Measurements from ENCODE around the gene SLC45A1.

Gene SLC45A1

GRCh38 chr1:8352886-8353785 is 35.2 kb downstream of the SLC45A1 start:
- DNase-seq (ENCODE audit: low spot score), result no peak

DNA sequence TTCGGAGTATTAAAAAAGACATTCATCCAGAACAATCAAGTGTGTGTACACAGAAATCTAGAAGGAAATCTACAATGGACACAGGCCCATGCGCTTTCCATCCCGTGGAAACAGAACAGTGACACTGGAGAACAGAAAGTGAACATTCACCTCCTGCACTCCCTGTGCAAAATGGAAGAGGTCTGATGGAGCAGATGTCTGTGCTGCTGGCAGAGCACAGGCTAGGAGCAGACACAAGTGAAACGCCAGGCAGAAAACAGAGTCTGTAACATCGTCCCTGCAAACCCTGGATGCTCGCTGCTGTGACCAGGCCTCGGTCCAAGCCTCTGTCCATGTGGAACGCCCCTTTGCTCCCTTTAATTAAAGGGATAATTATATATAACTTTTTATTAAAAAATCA is 36.1 kb downstream of the SLC45A1 start:
- no peak for DNase-seq (ENCODE audit: low spot score)

DNA sequence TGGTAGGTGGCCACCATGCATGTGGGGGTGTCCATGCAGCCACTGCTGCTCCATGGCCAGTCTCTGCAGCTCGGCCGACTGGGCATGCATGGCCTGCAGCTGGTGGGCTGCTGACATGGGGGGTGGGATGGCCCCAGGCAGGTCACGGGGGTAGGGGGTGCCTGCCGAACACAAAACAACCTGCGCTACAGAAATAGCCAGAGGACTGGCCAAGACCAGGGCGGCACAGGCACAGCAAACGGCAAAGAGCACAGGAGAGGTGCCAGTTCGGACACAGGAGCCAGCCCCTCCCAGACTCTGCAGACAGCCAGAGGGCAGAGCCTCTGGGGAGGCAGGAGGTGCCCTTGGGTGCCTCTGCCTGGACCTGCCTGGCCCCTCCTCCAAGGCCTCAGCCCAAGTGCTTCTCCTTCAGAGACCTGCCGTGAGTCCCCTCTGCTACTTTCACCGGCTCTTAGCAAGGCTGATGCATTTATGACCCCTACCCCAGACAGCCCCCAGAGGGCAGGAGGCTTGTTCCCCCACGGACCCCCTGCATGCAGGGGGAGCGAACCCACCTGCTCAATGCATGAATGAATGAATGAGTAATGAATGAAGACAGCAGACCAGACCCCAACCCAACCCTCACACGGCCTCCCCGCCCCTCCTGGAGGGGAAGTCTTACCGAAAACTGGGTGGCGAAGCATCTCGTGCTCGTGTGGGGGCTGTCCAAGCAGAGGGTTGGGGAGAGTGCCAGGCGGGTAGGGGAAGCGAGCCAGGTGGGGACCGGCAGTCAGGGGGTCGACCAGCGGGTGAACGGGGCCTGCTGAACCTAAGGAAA is 37.7 kb downstream of the SLC45A1 start:
- no peak for DNase-seq (ENCODE audit: low spot score)

DNA sequence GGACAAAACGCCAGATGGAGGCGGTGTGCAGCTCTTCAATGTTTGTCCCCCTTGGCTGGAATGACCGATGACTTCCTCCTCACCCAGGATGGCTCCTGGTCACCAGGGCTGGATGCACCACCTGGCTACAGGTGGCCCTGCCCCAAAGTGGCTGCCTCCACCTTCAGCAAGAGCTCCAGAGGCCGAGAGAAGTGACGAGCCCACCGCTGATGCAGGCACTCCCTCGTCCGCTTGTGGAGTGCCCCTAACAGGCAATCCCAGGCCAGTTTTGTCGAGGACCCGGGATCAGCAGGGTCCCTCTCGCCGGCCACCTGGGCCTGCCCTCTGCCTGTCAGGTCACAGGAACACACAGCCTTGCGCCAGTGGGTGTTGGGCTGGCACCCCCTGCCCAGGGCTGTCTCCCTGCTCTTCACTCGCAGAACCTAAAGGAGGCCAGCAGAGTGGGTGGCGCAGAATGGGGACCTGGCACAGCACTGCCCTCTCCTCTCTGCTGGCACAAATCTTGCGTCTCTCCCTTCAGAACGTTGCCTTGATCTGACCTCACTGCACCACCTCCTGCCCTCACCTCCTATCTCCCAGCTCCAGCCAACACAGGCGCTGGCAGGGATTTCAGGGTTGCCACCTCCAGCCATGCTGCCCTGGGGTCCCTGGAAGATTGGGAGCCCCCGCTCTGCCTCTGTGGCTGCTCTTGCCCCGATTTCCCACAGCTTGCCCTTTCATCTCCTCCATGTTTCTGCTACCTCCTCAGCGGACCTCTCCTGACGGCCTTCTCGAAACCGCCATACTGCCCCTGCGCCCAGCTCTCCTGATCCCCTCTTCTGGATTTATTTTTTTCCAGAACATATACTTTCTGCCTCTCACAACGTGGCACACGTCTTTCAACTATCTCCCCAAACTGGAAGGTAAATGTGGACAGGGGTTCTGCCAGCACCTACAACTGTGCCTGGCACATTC is 38.6 kb downstream of the SLC45A1 start:
- no peak for DNase-seq (ENCODE audit: low spot score)

DNA sequence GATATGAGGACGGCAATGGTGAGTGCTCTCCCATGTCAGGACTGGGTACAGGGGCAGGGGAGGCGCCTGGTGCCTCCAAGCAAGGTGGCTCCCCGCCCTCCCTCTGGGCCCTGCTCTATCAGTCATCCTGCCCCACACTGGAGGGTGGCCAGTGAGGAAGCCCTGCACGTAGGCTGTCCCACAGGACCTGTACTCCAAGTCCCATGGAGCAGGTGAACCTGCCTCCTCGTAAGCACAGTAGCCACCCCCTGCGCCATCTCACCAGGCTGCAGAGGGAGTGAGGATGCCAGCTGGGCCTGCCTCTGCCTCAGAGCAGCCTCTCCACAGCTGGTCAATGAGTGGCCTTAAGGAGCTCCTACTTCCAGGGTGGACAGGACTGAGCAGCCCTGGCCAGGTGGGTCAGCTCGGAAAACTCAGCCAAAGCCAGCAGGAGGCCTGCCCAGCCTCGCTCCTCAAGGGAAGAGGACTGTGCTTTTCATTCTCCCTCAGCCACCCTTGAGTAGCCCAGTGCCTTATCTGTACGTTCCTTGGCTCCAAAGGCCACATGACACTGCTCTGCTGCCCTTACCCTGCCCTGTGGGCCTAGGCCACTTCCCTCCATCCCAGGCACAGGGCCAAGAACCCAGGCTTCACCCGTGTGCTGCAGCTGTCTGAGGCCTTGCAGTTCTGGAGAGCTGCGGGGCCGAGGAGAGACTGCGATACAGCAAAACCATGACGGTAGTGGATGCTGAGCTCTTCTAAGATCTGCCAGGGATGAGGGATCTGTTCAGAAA is 39.6 kb downstream of the SLC45A1 start:
- no peak for DNase-seq (ENCODE audit: low spot score)

DNA sequence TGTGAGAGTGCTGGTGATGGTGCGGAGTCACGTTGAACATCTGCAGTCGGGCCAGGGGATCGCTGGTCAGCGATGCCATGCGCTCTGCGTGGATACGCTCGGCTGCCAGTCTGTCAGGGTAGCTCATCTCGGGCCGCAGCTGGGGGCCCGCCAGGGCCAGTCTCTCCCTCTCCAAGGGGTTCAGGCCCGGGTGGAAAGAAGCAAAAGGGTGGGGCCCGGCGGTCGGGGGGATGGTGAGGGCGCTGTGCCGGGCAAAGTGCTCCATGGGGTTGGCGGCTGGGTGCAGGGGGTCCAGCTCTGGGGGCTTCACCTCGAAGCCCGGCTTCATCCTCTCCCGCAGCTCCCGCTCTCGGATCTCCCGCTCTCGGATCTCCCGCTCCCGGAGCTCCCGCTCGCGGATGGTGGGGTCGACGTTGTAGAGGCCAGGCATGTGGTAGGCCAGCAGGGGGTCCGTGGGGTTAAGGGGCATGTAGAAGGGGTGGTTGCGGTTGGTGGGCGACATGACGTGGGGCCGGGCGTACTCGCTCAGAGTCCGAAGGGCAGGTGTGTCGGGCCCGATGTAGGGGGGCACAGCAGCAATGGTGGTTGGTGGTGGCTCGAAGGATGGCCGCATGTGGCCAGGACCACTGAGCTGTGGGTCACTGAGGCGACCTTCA is 40.5 kb downstream of the SLC45A1 start:
- DNase-seq (ENCODE audit: low spot score), result no peak

GRCh38 chr1:8358897-8359616 is 41.1 kb downstream of the SLC45A1 start:
- no peak for DNase-seq (ENCODE audit: low spot score)

DNA sequence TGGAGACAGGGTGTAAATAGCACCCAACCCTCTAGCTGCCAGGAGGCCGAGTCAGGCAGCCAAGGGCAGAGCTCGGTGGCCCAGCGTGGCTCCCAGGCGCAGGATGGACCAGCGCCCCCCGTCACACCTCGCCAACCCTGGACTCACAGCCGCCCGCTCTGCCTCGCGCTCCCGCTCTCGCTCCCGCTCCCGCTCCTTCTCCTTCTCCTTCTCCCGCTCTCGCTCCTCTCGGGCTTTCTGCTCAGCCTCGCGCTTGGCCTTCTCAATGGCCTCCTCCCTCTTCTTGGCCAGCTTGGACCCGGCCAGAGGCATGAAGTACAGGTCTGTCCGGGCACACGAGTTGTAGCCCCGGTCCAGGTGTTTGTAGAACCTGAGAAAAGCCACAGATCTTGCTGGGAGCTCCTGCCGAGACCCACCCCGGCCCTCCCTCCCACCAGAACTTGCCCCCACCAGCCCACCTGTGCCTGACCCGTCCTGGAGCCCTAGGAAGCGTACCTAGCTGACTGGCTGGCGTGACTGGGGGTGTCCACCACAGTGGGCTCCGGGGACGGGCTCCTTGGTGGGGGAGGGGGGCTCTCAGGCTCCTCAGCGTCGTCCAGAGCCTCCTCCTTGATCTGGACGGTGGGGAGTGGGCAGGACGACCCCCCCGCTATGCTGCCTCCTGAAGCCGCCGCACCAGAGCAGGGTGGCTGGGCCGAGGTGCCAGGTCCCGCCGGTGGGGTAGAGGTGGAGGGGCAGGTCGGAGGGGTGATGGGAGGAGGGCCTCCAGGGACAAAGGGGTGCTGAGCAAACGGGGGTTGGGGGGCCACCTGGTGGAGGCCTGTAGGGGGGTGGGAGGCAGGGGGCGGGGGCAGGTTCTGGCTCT is 41.9 kb downstream of the SLC45A1 start:
- no peak for DNase-seq (ENCODE audit: low spot score)

DNA sequence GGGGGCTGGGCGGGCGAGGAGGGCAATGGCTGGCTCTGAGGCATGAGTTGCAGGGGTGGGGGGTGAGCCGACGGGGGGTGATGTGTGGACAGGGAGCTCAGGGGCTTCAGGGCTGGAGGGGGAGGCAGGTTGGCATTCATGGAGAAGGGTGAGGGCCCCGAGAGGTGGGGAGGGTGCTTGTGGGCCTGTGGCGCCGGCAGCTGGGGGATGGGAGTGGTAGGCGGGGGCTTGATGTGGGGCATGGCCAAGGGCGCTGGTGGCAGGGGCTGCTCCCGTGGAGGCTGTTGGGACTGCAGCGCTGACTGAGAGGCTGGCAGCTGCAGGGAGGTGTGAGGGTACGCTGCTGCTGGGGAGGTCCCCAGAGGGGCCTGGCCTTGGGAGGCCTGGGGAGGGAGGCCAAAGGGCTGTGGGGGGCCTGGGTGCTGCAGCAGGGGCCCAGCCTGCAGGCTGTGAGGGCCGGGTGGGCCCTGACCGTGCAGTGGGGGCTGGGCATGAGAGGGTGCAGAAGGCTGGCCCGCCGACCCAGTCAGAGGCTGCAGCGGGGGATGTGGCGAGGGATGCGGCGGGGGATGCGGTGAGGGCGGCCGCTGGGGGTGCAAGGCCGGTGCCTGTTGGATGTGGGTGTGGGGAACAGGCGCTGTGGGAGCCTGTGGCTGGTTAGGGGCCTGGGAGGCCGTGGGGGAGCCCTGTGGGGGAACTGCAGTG is 42.7 kb downstream of the SLC45A1 start:
- no peak for DNase-seq (ENCODE audit: low spot score)

GRCh38 chr1:8361198-8361849 is 43.4 kb downstream of the SLC45A1 start:
- no peak for DNase-seq (ENCODE audit: low spot score)

DNA sequence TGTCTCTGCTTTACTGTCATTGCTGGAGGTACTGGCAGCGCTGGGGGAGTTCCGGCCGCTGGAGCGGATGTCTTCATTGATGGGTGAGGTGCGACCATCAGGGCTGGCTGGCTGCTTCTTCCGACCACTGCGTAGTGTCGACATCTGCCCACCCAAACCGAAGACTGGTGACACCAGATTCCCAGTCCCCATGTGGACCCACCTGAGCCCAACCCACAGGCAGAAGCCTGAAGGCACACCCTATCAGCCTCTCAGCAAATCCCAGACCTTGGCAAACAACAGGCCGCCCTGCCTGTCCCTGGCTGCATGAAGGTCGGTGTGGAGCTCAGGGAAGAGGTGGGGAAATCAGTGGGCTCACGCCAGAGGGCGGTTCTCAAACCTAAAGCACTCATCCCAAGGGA is 44.8 kb downstream of the SLC45A1 start:
- no peak for DNase-seq (ENCODE audit: low spot score)

DNA sequence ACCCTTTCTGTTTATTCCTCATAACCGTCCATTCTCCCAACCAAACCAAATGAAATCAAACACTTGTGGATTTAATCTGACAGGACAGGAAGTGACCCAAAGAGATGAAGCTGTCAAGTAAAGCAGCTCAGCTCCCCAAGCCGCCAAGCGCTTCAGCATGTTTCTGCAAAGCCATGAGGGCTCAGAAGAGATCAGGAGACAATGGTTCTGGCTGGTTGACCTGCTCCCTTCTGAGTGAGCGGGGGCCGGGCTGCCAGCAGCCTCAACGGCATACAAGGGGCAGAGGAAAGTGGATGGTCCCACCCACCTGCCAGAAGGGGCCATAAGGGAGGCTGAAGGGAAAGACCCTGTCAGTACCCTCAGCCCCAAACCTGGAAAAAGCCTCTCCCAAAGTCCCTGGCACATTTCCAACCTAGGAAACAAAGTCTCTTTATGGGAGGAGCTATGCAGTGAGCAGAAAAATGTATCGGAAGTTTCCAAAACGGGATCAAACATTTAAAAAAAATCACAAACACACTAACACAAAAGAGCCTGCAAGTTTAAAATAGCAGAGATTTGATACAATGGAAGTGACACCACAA is 45.4 kb downstream of the SLC45A1 start:
- DNase-seq (ENCODE audit: low spot score), result no peak

DNA sequence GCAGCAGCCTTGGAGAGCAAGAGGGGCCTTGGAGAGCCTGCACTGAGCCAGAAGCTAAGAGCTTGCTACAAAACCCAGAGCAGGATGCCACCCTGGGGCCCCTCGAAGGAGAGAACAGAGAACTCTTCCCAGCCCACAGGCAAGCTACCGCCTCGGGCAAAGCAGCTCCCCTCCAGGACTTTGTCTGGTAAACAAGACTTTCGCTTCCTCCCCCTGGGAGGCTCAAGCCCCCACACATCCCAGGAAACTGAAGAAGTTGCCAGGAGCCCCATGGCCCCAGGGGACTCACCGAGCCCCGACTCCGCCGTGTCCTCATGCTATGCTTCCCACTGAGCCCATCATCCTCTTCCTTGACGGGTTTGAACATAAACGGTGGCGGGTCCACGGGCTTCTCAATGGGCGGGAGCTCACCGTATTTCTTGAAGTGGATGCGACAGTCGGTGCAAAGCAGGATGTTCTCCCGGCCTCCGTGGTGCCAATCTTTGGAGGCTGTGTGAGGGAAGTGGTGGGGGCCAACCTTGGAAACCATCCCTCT is 45.9 kb downstream of the SLC45A1 start:
- DNase-seq (ENCODE audit: low spot score), result no peak

DNA sequence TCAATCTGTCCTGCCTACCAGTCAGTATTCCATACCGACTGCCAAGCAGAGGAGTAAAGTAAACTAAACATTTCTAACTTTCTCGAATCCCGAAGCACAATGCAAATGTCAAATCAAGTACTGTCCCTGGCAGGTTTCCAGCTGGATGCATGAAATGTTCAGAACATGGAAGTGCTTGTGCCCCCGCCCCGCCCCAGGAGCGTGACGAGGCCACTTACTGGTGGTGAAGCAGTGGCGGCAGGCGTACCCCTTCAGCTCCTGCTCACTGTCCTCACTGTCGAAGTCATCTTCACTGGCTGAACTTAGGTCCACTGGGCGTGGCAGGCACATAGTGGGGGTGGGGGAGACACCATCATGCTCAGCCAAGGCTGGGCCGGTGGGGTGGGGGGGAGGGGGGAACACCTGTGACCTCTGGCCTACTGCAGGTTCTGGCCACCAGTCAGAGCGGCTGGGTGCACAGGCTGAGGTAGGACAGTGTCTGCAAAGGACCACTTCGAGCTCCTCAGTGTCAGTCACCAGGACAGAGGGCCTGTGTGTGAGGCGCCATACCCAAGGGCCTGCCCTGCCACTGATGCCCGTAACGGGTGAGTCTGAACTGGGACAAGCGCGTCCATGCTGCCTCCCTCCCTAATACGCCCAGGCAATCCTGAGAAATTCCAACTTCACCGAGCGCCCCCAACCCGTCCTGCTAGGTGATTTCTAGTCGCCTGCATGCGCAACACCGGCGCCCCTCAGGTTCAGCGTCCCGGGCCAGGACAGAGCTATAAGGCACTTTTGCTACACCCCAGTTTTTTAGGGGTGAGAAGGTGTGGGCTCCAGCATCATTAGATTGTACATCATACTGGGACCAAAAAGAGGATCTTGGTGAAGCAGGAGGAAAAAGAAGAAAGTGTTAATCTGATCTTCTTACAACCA is 46.9 kb downstream of the SLC45A1 start:
- no peak for DNase-seq (ENCODE audit: low spot score)

GRCh38 chr1:8365661-8366362 is 47.9 kb downstream of the SLC45A1 start:
- no peak for DNase-seq (ENCODE audit: low spot score)

All from hepatic stellate cell (primary cell).